ENCODE results near the gene LRRC8D.
"Not testable (repeated sequence)": the region's sequence is repeated elsewhere in the genome, so short reads cannot be mapped to it uniquely, and the experiment has no call there.

LRRC8D gene

GRCh38 chr1:89786628-89787214 is 34.1 kb upstream of the LRRC8D start:
- no peak for TF ChIP-seq CTCF (IDR thresholded peaks at IDR 0.05; ENCODE audit: extremely low read depth, missing control alignments)
- no peak for DNase-seq (ENCODE audit: low spot score)

- DNase-seq (ENCODE audit: low spot score), result no peak
- no peak for TF ChIP-seq CTCF (IDR thresholded peaks at IDR 0.05; ENCODE audit: extremely low read depth, missing control alignments)
These were observed 30.2 kb upstream of the LRRC8D start for GRCh38 chr1:89790592-89790991.

GRCh38 chr1:89791064-89791726 is 29.6 kb upstream of the LRRC8D start:
- no peak for DNase-seq (ENCODE audit: low spot score)
- no peak for TF ChIP-seq CTCF (IDR thresholded peaks at IDR 0.05; ENCODE audit: extremely low read depth, missing control alignments)

- TF ChIP-seq CTCF (IDR thresholded peaks at IDR 0.05; ENCODE audit: extremely low read depth, missing control alignments), result no peak
- no peak for DNase-seq (ENCODE audit: low spot score)
These were observed 26.4 kb upstream of the LRRC8D start for GRCh38 chr1:89794406-89794805.

GRCh38 chr1:89795571-89795970 is 25.3 kb upstream of the LRRC8D start:
- not testable (repeated sequence) for DNase-seq (ENCODE audit: low spot score)

GRCh38 chr1:89797876-89798275 is 23.0 kb upstream of the LRRC8D start:
- not testable (repeated sequence) for DNase-seq (ENCODE audit: low spot score)

GRCh38 chr1:89799495-89799894 is 21.3 kb upstream of the LRRC8D start:
- no peak for TF ChIP-seq CTCF (IDR thresholded peaks at IDR 0.05; ENCODE audit: extremely low read depth, missing control alignments)
- no peak for DNase-seq (ENCODE audit: low spot score)

GRCh38 chr1:89800022-89800655 is 20.7 kb upstream of the LRRC8D start:
- no peak for TF ChIP-seq CTCF (IDR thresholded peaks at IDR 0.05; ENCODE audit: extremely low read depth, missing control alignments)
- no peak for DNase-seq (ENCODE audit: low spot score)

Data from GM20000 (cell line).